Embryonic facial prominence (tissue), 1 donor: ENCODE results near the gene MTMR12.
"Not testable (repeated sequence)": the region's sequence is repeated elsewhere in the genome, so short reads cannot be mapped to it uniquely, and the experiment has no call there.

Experiments used
- DNase-seq: peaks from one replicate; pipeline ENCODE4 v3.0.0-alpha.2; 2016; ENCODE audit errors: extremely low spot score

MTMR12 gene

GRCh38 chr5:32299059-32299677, 13.6 kb downstream of the MTMR12 start:
- DNase-seq = no peak

- no peak for DNase-seq
Observed at GRCh38 chr5:32298059-32298415, 14.7 kb downstream of the MTMR12 start.

- no peak for DNase-seq
Observed at GRCh38 chr5:32297181-32298058, 15.3 kb downstream of the MTMR12 start.

- DNase-seq = not testable (repeated sequence)
Observed at GRCh38 chr5:32295966-32296772, 16.6 kb downstream of the MTMR12 start.

GRCh38 chr5:32291591-32291990, 21.1 kb downstream of the MTMR12 start:
- DNase-seq = no peak

- no peak for DNase-seq
Observed at GRCh38 chr5:32290922-32291321, 21.8 kb downstream of the MTMR12 start.

GRCh38 chr5:32290501-32290900, 22.2 kb downstream of the MTMR12 start:
- DNase-seq = not testable (repeated sequence)

GRCh38 chr5:32289986-32290385, 22.8 kb downstream of the MTMR12 start:
- not testable (repeated sequence) for DNase-seq

GRCh38 chr5:32288135-32288534, 24.6 kb downstream of the MTMR12 start:
- not testable (repeated sequence) for DNase-seq

- DNase-seq = not testable (repeated sequence)
Observed at GRCh38 chr5:32287525-32287924, 25.2 kb downstream of the MTMR12 start.

GRCh38 chr5:32285510-32286138, 27.1 kb downstream of the MTMR12 start:
- no peak for DNase-seq

- no peak for DNase-seq
Observed at GRCh38 chr5:32283539-32284377, 29.0 kb downstream of the MTMR12 start.

- no peak for DNase-seq
Observed at GRCh38 chr5:32283061-32283460, 29.7 kb downstream of the MTMR12 start.

- no peak for DNase-seq
Observed at GRCh38 chr5:32282633-32283032, 30.1 kb downstream of the MTMR12 start.

- DNase-seq = not testable (repeated sequence)
Observed at GRCh38 chr5:32281378-32282133, 31.2 kb downstream of the MTMR12 start.

GRCh38 chr5:32280656-32281081, 32.1 kb downstream of the MTMR12 start:
- no peak for DNase-seq

GRCh38 chr5:32279786-32280185, 33.0 kb downstream of the MTMR12 start:
- DNase-seq = no peak

- no peak for DNase-seq
Observed at GRCh38 chr5:32279223-32279622, 33.5 kb downstream of the MTMR12 start.

- no peak for DNase-seq
Observed at GRCh38 chr5:32278406-32278805, 34.3 kb downstream of the MTMR12 start.

GRCh38 chr5:32277798-32278197, 34.9 kb downstream of the MTMR12 start:
- no peak for DNase-seq
